Measurements from ENCODE around the gene MXD3. TPM values are rescaled to one million over a fixed set of nuclear protein-coding genes. Genes with fewer than 3 reads are reported as not detected.

The MXD3 gene
- total and polyA plus RNA-seq, 2 of the 4 experiments (the other 2 are of a cell fraction) = 7.3 to 12.9 TPM

GRCh38 chr5:177335701-177336065, 24.0 kb upstream of the MXD3 start:
- Histone ChIP-seq H2BK20ac (ENCODE audit: low read depth, low read length) (no peak overlapping the region), H3K23ac (ENCODE audit: low read depth, low read length) (no peak overlapping the region), H3K4me3 (ENCODE audit: insufficient read depth, low read depth, low read length) (no peak overlapping the region), H3K36me3 (ENCODE audit: control insufficient read depth, insufficient read depth, low read length) (peaks cover 79% of the 10 kb centered on the region), H3K4me1 (ENCODE audit: control insufficient read depth, insufficient read depth, low read length) (no peaks in the 10 kb centered on the region), H2BK5ac (ENCODE audit: low read depth, low read length, poor library complexity, severe bottlenecking) (no peak overlapping the region), H3K9ac (ENCODE audit: low read depth, low read length) (no peak overlapping the region), H3K18ac (ENCODE audit: low read depth, low read length) (no peak overlapping the region), H3K9me1 (ENCODE audit: insufficient read depth, low read length) (0 out of 2 replicates have a peak, but pooled peaks cover 4% of the 10 kb centered on the region), H4K8ac (ENCODE audit: low read depth in 2 of 2, low read length in 2 of 2) (no peak overlapping the region), H2AK5ac (ENCODE audit: low read depth, low read length) (no peak overlapping the region), H2AFZ (replicated peaks; ENCODE audit: low read length, poor library complexity) (no peak overlapping the region), H3K56ac (ENCODE audit: extremely low read depth, insufficient read depth, low read length) (no peak overlapping the region), H3K4ac (ENCODE audit: low read depth, low read length) (no peak overlapping the region), H3K14ac (replicated peaks; ENCODE audit: low read depth, low read length) (no peak overlapping the region), H3K4me2 (ENCODE audit: low read depth, low read length) (no peak overlapping the region), H2BK120ac (ENCODE audit: low read depth, low read length) (no peak overlapping the region), H3K9me3 (ENCODE audit: control insufficient read depth, insufficient read depth, low read length) (no peaks in the 10 kb centered on the region), H4K91ac (ENCODE audit: insufficient read depth, low read depth, low read length) (no peak overlapping the region), H3K79me1 (ENCODE audit: low read depth in 1 of 2, low read length in 2 of 2) (peaks cover 7 to 20% of the 10 kb centered on the region in 2 experiments), H2AK9ac (replicated peaks; ENCODE audit: low read depth, low read length, poor library complexity) (no peak overlapping the region), H4K20me1 (ENCODE audit: insufficient read depth, low read length) (peaks cover 13% of the 10 kb centered on the region), H4K5ac (ENCODE audit: low read depth, low read length) (no peak overlapping the region), H3K27ac (ENCODE audit: insufficient read depth, low read length) (no peak overlapping the region), H3K27me3 (ENCODE audit: control insufficient read depth, insufficient read depth, low read length) (no peaks in the 10 kb centered on the region), H2BK15ac (ENCODE audit: low read depth, low read length) (no peak overlapping the region)
- BruUV-seq (replicated peaks) = no TSS peak
- ChIA-PET CTCF (interaction anchor here (0.8 kb wide), 1 partner anchor 26 kb away, joined by 3 read pairs; no protein-coding TSS in a partner anchor), POLR2A (ENCODE audit: unreplicated experiment) (no interaction called here)
- WGBS, 2 experiments (ENCODE audit: extremely low coverage in 2 of 2, insufficient read length in 1 of 2) = 100% methylated on average over 2 of the region's 7 CpGs; no CpG with 5 or more reads in 1 of the 2 experiments
- intact Hi-C loops (cut with micrococcal nuclease) (no loop called here), in situ Hi-C loops (cut with MboI; ENCODE audit: low sequenced_read_pairs) (no loop called here), dilution Hi-C loops (cut with HindIII; ENCODE audit: low sequenced_read_pairs, unreplicated experiment) (no loop called here)
- ATAC-seq (ENCODE audit: low read depth) (no peak), DNase-seq (no peak)
- no peak for TF ChIP-seq CTCF (conservative IDR thresholded peaks at IDR 0.05; ENCODE audit: low read depth, low read length)
- no peak for TF ChIP-seq POLR2A (IDR thresholded peaks at IDR 0.05; ENCODE audit: low read depth, low read length)
- no peak for TF ChIP-seq BHLHE40 (IDR thresholded peaks at IDR 0.05; ENCODE audit: low read depth, low read length)
- TF ChIP-seq MXI1 (IDR thresholded peaks at IDR 0.05; ENCODE audit: borderline replicate concordance, low read depth, low read length) = no peak
- no peak for TF ChIP-seq SMC3 (IDR thresholded peaks at IDR 0.05; ENCODE audit: low read depth, low read length)
- no peak for TF ChIP-seq RCOR1 (IDR thresholded peaks at IDR 0.05; ENCODE audit: insufficient replicate concordance, low read length)
- no peak for TF ChIP-seq CHD1 (IDR thresholded peaks at IDR 0.05; ENCODE audit: low read depth, low read length)
- no peak for TF ChIP-seq CEBPB (IDR thresholded peaks at IDR 0.05; ENCODE audit: low read depth, low read length)
- no peak for TF ChIP-seq NFE2L2 (IDR thresholded peaks at IDR 0.05; ENCODE audit: low read depth, low read length)
- no peak for TF ChIP-seq MAFK (IDR thresholded peaks at IDR 0.05; ENCODE audit: low read depth, low read length)
- no peak for TF ChIP-seq MAZ (IDR thresholded peaks at IDR 0.05; ENCODE audit: borderline replicate concordance, low read depth, low read length)
- no peak for TF ChIP-seq FOS (IDR thresholded peaks at IDR 0.05; ENCODE audit: low read depth, low read length)
- no peak for TF ChIP-seq RFX5 (IDR thresholded peaks at IDR 0.05; ENCODE audit: low read depth, low read length)
- no peak for TF ChIP-seq USF2 (IDR thresholded peaks at IDR 0.05; ENCODE audit: low read depth, low read length)
- no peak for TF ChIP-seq RAD21 (IDR thresholded peaks at IDR 0.05; ENCODE audit: low read length)
- no peak for TF ChIP-seq ELK1 (IDR thresholded peaks at IDR 0.05; ENCODE audit: borderline replicate concordance, low read depth, low read length)
